ENCODE data around the gene SLC25A43.
A peak's percentile ranks its signal among the peaks of the same experiment; 100 is the strongest.
"Not testable (repeated sequence)": the region's sequence is repeated elsewhere in the genome, so short reads cannot be mapped to it uniquely, and the experiment has no call there.

The SLC25A43 gene

DNA sequence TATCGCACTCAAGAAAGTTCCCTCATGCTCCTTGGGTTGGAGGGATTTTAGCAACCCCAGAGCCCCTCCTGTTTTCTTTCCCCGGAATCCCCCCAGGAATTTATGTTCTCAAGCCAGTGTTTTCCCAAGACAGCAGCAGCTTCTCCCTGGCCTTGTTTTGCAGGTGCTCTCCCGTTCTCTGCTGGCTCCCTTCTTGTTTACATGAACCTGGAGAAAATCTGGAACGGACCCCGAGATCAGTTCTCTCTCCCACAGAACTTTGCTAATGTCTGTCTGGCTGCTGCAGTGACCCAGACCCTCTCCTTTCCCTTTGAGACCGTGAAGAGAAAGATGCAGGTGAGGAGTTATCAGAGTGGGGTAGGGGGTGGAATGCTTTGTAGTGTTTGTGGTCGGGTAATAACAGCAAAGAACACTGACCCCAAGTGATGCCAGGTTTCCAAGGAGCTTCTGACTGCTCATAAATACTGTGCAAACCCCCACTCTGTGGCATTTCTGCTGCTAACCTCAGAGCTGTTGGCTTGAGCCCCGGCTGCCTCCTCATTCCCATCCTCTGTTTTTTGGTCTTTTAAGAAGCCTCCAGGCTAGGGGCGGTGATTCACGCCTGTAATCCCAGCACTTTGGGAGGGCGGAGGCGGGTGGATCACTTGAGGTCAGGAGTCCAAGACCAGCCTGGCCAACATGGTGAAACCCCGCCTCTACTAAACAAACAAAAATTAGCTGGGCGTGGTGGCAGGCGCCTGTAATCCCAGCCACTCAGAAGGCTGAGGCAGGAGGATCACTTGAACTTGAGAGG, 11.1 kb downstream of the SLC25A43 start:
- no peak for DNase-seq

- DNase-seq = no peak
Observed at GRCh38 chrX:119410854-119411253, 11.7 kb downstream of the SLC25A43 start.

DNA sequence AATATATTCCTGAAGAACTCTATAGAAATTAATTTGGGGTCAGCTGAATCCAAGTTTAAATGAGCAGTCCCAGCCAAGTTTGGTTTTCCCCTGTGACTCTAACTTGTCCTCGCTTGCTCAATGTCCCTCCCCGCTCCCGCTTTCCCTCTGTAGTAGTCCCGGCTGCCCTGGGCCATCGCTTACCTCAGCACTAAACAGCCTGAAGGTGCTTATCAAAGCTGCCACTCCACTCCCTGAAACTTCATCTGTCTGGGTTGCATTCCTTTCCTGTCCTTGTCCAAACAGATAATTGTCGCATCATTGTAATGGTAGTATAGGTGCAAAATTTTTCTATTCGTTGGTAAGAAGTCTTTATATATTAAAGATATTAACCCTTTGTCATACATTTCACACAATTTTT, 12.8 kb downstream of the SLC25A43 start:
- DNase-seq = no peak

DNA sequence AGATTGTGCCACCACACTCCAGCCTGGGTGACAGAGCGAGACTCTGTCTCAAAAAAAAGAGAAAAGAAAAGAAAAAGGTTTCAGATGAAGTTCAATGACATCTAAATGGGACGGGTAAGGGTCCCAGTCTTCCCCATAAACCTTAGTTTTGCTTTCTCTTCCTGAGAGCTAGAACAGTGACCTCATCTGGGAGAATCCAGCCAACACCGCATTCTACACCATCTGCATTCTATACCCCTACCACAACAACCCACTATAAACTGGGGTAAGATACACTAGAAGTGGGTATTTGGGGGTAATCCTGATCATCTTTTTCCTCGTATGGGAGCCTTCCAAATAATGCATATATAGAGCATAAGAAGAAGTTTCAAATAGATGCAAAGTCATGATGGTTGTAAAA, 18.2 kb downstream of the SLC25A43 start:
- no peak for DNase-seq

DNA sequence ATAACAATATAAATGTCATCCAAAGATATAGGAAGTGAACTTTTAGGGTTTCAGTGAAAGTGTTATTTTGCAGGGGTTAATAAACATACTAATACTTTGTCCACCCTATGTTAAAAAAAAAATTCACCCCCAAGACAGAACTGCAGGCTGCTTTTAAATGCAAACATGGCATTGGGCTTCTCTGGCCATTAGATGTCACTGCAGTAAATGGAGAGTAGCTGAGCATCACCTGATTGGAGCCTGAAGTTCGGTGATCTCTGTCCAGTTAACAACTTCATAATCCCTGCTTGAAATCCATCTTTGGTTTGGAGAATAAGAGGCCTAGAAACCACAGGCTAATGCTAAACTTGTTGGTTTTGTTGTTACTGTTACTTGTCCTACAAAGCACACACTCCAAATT, 18.7 kb downstream of the SLC25A43 start:
- no peak for DNase-seq

DNA sequence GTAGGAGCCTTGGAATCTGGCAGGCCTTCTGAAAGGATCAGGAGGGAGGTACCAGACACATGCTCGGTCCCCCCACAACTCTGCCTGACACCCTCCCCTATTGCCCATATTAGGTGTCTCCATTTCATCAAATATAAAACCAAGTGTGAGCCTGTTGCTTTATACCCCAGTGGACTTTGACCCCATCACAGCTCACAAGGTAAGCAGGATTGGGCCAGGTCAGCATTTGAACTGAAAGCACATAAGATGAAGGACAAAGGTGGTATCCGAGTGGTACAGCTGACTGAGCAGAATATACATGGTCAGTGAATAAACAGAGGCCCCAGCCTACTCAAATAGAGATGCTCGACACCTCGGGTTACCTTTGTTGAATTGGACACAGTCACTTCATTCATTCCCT, 20.0 kb downstream of the SLC25A43 start:
- DNase-seq = no peak

- no peak for DNase-seq
Observed at GRCh38 chrX:119419898-119420297, 20.8 kb downstream of the SLC25A43 start.

DNA sequence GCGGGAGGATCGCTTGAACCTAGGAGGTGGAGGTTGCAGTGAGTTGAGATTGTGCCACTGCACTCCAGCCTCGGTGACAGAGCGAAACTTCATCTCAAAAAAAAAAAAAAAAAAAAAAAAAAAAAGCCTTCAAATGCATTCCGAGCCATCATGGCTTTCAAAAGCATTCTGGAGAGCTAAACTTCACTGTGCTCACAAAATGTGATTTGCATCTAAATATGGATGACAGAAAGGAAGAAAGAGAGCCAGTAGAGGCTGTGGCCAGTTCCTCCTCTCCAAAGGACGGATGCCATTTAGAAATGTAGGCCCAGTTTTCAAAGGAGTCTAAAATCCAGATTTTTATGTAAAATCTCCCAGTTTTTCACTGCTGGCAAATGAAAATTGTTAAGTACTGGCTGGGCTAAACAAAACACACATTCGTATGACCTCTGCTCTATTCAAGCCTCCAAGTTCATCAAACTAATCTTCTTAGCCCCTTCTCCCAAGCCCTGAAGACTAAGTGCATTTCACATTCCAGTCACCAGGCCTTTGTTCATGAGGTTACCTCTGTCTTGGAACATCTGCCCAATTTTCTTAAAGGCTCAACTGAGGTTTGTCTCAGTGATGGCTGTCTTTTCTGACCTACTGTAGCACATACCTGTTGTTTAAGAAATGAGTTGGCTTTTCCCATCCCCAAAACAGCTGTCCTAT, 22.0 kb downstream of the SLC25A43 start:
- no peak for DNase-seq

GRCh38 chrX:119423631-119424030, 24.5 kb downstream of the SLC25A43 start:
- DNase-seq = no peak

DNA sequence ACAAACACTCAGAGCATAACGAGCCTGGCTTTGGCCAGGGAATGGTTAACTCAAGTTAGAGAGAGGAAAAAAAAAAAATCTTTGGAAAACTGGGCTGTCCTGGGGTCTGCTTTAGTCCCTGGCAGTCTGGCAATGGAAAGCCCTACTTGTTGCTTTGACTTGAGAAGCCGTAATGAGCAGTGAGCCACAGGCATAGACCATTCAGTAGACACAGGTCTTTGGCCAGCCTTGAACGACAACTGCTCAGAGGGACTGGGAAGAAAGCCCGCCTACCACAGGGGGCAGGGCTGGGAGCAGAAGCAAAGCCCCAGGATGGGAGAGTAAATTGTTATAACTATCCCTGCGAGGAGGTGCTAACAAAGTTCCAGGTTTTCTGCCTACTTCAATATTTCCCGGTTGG, 25.9 kb downstream of the SLC25A43 start:
- no peak for DNase-seq

GRCh38 chrX:119427024-119427794, 28.1 kb downstream of the SLC25A43 start:
- no peak for DNase-seq

GRCh38 chrX:119427795-119428185, 28.7 kb downstream of the SLC25A43 start:
- DNase-seq = no peak

- no peak for DNase-seq
Observed at GRCh38 chrX:119429471-119429870, 30.3 kb downstream of the SLC25A43 start.

DNA sequence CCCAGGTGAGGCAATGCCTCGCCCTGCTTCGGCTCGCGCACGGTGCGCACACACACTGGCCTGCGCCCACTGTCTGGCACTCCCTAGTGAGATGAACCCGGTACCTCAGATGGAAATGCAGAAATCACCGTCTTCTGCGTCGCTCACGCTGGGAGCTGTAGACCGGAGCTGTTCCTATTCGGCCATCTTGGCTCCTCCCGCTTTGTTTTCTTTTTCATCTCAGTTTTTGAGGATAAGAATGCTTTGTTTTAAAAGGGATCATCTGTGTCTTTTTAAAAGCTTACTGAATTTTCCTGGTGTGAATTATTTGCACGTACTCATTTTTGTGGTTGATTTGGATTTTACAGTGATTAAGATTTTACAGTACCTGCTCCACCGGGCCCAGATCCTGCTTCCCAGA, 42.2 kb downstream of the SLC25A43 start:
- DNase-seq = not testable (repeated sequence)

- no peak for DNase-seq
Observed at GRCh38 chrX:119442286-119442685, 43.1 kb downstream of the SLC25A43 start.

DNA sequence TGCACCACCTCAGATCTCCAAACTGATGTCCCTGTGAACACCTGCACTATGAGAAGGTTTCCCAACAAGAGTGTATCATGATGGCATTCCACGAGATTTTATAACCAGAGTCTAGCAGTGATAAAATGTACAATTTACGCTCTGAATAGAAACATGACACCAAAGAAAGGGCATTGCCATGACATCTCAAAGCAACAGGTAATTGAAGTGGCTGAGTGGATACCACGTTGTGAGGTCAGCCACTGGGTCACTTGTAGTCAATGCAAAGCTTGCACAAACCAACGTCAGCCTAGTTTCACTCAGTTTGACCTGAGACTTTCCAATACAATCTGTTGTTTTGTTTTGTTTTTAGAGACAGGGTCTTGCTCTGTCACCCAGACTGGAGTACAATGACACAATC, 54.1 kb downstream of the SLC25A43 start:
- no peak for DNase-seq

DNA sequence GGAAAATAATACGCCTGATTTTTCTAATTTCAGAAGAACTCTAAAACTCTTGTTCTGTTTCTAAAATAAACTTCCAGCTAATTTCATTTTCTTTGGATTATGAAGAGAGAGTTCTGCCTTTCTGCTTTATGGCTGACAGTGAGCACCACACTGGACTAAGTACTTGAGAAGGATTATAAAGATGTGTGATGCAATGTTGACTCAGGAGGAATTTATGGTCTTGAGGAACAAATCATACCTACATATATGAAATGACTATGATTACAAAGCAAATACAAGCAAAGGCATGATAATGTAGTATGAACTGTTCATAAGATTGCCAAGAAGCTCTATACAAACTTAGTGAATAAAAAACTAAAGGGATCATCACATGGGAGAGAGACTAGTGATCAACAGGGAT, 56.1 kb downstream of the SLC25A43 start:
- DNase-seq = no peak

GRCh38 chrX:119459181-119459580, 60.0 kb downstream of the SLC25A43 start:
- DNase-seq = no peak

DNA sequence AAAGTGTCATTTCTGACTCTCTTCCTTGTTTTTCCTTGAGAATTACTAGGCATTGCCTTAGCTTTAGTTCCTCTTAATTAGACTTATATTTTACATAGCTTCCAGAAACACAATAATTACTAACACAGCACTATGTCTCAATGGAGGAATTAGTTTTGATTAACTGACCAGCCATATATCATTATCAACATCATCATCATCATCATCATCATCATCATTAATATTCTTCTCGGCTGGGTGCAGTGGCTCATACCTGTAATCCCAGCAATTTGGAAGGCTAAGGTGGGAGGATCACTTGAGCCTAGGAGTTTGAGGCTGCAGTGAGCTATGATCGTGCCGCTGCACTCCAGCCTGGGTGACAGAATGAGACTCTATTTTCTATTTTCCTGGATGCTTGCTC, 66.4 kb downstream of the SLC25A43 start:
- DNase-seq = no peak

GRCh38 chrX:119466970-119467369, 67.8 kb downstream of the SLC25A43 start:
- no peak for DNase-seq

DNA sequence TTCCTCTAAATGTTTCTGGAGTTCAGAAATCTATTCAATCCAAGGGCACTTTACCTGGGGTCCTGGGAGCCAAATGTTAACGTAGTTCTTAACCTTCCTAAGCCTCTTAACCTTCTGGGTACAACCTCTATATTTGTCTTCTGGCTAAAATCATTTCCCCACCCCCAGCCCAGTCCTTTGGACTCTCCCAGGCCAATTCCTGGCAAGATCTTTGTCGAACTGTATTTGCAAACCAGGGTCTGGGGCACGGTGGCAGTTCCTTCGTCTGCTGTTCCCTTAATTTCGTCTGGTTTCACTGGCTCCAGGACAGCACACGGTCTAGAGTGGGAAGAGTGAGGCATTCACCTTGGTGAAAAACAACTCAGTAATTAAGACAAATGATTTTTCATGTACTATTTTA, 68.3 kb downstream of the SLC25A43 start:
- no peak for DNase-seq

DNA sequence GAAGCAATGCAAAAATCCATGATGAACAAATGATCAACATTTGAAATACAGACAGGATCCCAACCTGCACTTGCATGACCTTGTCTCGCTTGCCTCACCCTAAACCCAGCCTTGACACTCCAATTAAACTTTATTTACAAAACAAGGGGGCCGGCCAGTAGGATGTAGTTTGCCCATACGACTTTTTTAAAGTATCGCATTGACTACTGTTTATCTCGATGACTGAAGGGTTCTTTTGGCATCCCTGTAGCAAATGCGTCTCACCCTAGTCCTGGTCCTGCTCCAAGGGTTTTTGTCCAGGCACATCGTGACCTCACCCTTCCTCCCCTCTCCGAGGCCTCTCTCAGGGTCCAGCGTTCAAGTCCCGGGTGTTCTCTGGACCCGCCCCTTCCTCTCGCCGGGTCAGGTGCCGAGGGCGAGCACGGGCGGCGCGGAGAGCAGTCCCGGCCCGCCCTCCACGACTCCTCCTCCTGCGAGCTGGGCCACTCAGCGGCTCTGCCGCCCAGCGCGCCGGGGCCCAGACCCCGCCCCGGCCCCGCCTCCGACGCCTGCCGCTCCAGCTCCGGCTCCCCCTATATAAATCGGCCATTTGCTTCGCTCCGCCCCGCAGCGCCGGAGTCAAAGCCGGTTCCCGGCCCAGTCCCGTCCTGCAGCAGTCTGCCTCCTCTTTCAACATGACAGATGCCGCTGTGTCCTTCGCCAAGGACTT, 68.9 kb downstream of the SLC25A43 start, which contains the start of gene SLC25A5:
TSS of gene SLC25A5 (plus strand) at position 603 of the 709 bp plus-strand sequence. CDS start at position 675, 72 bp downstream.
- DNase-seq = peak; percentile 39

All from 8988T (cell line).